HepG2 (cell line): Measurements from ENCODE around the gene GARIN1A. TPM values are rescaled to one million over a fixed set of nuclear protein-coding genes. Genes with fewer than 3 reads are reported as not detected.

Source experiments
- ATAC-seq: fragments of 200-7000 bp; cut with Tn5 transposase; 3 replicates; pipeline ENCODE4 v1.9.1; 2020; ENCODE audit warnings: mild to moderate bottlenecking, moderate library complexity
- BruUV-seq: library from RNA; stranded (reverse); fragments of 400-500 nt; replicated peaks from 2 replicates; lab custom pipeline; 2021; lab: Mats Ljungman, UMichigan
- CTCF ChIA-PET: fragments of 300-600 bp; formaldehyde crosslinking; extraction: SDS; loops from one replicate; lab custom pipeline; 2021; ENCODE audit warnings: low total read pairs, inconsistent platforms, low intra/inter-chr PET ratio; lab: Yijun Ruan, JAX
- POLR2A ChIA-PET: fragments of 350-600 bp; sonication (Branson Sonifier 250); formaldehyde crosslinking; loops from one replicate; lab custom pipeline; 2020; ENCODE audit warnings: antibody characterized with exemption, inconsistent platforms; lab: Yijun Ruan, JAX
- DNase-seq: peaks from one replicate; pipeline ENCODE4 v3.0.0-alpha.2; 2015; ENCODE audit warnings: low spot score
- FAIRE-seq: peaks from 3 replicates; lab custom pipeline; 2011; peaks lifted over from hg19 to GRCh38; lab: Jason Lieb, UNC
- H2AFZ ChIP-seq: one replicate; pipeline ENCODE4 v1.6.1; 2011; ENCODE audit warnings: low read length, inconsistent platforms
- H3K27ac ChIP-seq: fragments of 300-600 bp; 3 replicates; pipeline ENCODE4 v1.8.0; 2011; ENCODE audit warnings: mixed run types, mild to moderate bottlenecking, mixed read lengths, low read length, inconsistent platforms; ENCODE audit not compliant: insufficient read depth; ENCODE audit errors: extremely low read length
- H3K27me3 ChIP-seq, 2 experiments: fragments of 200-600 bp in 1 of 2; 2 replicates in 1 of 2; 3 replicates in 1 of 2; pipeline versions ENCODE4 v1.6.0 to v1.8.0; 2011; ENCODE audit warnings: low read length in 2 of 2, mild to moderate bottlenecking in 2 of 2, moderate library complexity in 2 of 2, inconsistent platforms in 1 of 2; ENCODE audit not compliant: insufficient read depth in 2 of 2, control insufficient read depth in 1 of 2
- H3K36me3 ChIP-seq, 2 experiments: fragments of 200-600 bp in 1 of 2; replicated peaks in 1 of 2; 2 replicates in 1 of 2; 3 replicates in 1 of 2; pipeline versions ENCODE4 v1.5.1 to v1.8.0; 2011; ENCODE audit warnings: low read length in 2 of 2, inconsistent platforms in 1 of 2; ENCODE audit not compliant: insufficient read depth in 2 of 2, control insufficient read depth in 1 of 2
- H3K4me1 ChIP-seq: 2 replicates; pipeline ENCODE4 v1.5.1; 2012; ENCODE audit warnings: low read length, inconsistent platforms; ENCODE audit not compliant: insufficient read depth
- H3K4me2 ChIP-seq: 2 replicates; pipeline ENCODE4 v1.6.0; 2011; ENCODE audit warnings: low read depth, low read length, inconsistent platforms
- H3K4me3 ChIP-seq, 3 experiments: fragments of 200-600 bp in 1 of 3; sonication (generic), shearing (Covaris generic) in 1 of 3; replicated peaks in 1 of 3; 2 replicates each; pipeline ENCODE4 v1.5.1; 2011 to 2016; ENCODE audit warnings: low read length in 3 of 3, inconsistent platforms in 2 of 3, low read depth in 2 of 3, mild to moderate bottlenecking in 2 of 3, control low read depth in 1 of 3, mixed read lengths in 1 of 3; ENCODE audit not compliant: insufficient read depth in 1 of 3
- H3K79me2 ChIP-seq: one replicate; pipeline ENCODE4 v1.6.1; 2011; ENCODE audit warnings: low read length, inconsistent platforms; ENCODE audit not compliant: insufficient read depth
- H3K9ac ChIP-seq: 2 replicates; pipeline ENCODE4 v1.6.0; 2011; ENCODE audit warnings: mild to moderate bottlenecking, low read depth, low read length, inconsistent platforms; ENCODE audit not compliant: insufficient read depth
- H3K9me3 ChIP-seq: 2 replicates; pipeline ENCODE4 v1.5.1; 2012; ENCODE audit warnings: mild to moderate bottlenecking, low read length
- H4K20me1 ChIP-seq: 2 replicates; pipeline ENCODE4 v1.6.0; 2011; ENCODE audit warnings: inconsistent platforms, mild to moderate bottlenecking, low read length, moderate library complexity; ENCODE audit not compliant: insufficient read depth
- CHD2 ChIP-seq: IDR thresholded peaks from 2 replicates; pipeline ENCODE4 v1.6.1; 2011; ENCODE audit warnings: low read depth, low read length, improper control_type of control experiment
- EZH2 ChIP-seq: conservative IDR thresholded peaks from 2 replicates; pipeline ENCODE4 v1.6.1; 2012; ENCODE audit warnings: mild to moderate bottlenecking, low read depth, low read length, moderate library complexity
- GZF1 ChIP-seq: sonication (generic); formaldehyde crosslinking; IDR thresholded peaks from 2 replicates; pipeline ENCODE4 v1.5.1; 2020; ENCODE audit warnings: mild to moderate bottlenecking, missing genetic modification reagents
- HNRNPK ChIP-seq: fragments of 200-400 bp; formaldehyde crosslinking; IDR thresholded peaks from 2 replicates; pipeline ENCODE4 v1.6.1; 2018; ENCODE audit warnings: low read length, low read depth, moderate library complexity, mild to moderate bottlenecking; ENCODE audit not compliant: poor library complexity, severe bottlenecking
- IRF2 ChIP-seq: IDR thresholded peaks from 2 replicates; pipeline ENCODE4 v1.6.1; 2018; ENCODE audit warnings: missing genetic modification reagents, missing compliant biosample characterization
- KAT7 ChIP-seq: IDR thresholded peaks from 2 replicates; pipeline ENCODE4 v1.6.1; 2018; ENCODE audit warnings: borderline replicate concordance, missing compliant biosample characterization
- MAFK ChIP-seq, 2 experiments: IDR thresholded peaks in 1 of 2; conservative IDR thresholded peaks in 1 of 2; 2 replicates each; pipeline ENCODE4 v1.6.1; 2011; ENCODE audit warnings: improper control_type of control experiment in 2 of 2, low read length in 2 of 2
- RFX5 ChIP-seq: IDR thresholded peaks from 2 replicates; pipeline ENCODE4 v1.6.1; 2011; ENCODE audit warnings: low read depth, low read length, improper control_type of control experiment
- SOX13 ChIP-seq, 3 experiments: fragments of 450-650 bp in 1 of 3; sonication (generic) in 1 of 3; formaldehyde crosslinking in 1 of 3; IDR thresholded peaks in 2 of 3; conservative IDR thresholded peaks in 1 of 3; 2 replicates each; pipeline versions ENCODE4 v1.5.0 to v1.6.1; 2016 to 2020; ENCODE audit warnings: antibody characterized with exemption in 1 of 3, mild to moderate bottlenecking in 1 of 3, missing compliant biosample characterization in 1 of 3, missing genetic modification reagents in 1 of 3, moderate library complexity in 1 of 3
- TAF15 ChIP-seq: fragments of 200-400 bp; formaldehyde crosslinking; IDR thresholded peaks from one replicate; pipeline ENCODE4 v1.6.1; 2018; ENCODE audit warnings: mild to moderate bottlenecking, low read depth, low read length; ENCODE audit not compliant: poor library complexity, severe bottlenecking
- TCF7 ChIP-seq: sonication (generic); IDR thresholded peaks from 2 replicates; pipeline ENCODE4 v1.6.1; 2016; ENCODE audit warnings: antibody characterized with exemption, low read depth
- ZIK1 ChIP-seq: sonication (generic); formaldehyde crosslinking; IDR thresholded peaks from 2 replicates; pipeline ENCODE4 v1.5.0; 2020; ENCODE audit warnings: mild to moderate bottlenecking, low read depth, missing genetic modification reagents, borderline replicate concordance
- ZNF468 ChIP-seq: sonication (generic); formaldehyde crosslinking; IDR thresholded peaks from 2 replicates; pipeline ENCODE4 v1.8.0; 2022; ENCODE audit warnings: mild to moderate bottlenecking, moderate library complexity, missing genetic modification reagents
- WGBS: methylation state at CpG from one replicate; pipeline ENCODE4 v1.1.6; 2017; ENCODE audit warnings: low lambda C conversion rate; 5-methylcytosine and 5-hydroxymethylcytosine counted together
- in situ Hi-C: cut with HindIII; loops from 2 replicates; pipeline ENCODE4 v1.10.0; 2017; ENCODE audit warnings: low pct_unique_long_range_greater_than_20kb; ENCODE audit not compliant: extremely low pct_ligation_motif_present
- intact Hi-C: fragments of 100-400 bp; cut with micrococcal nuclease; formaldehyde crosslinking; loops from one replicate; pipeline ENCODE4 v1.10.0; 2022; ENCODE audit not compliant: unreplicated experiment
- polyA plus RNA-seq, 8 experiments: library from polyadenylated mRNA; depleted of rRNA in 3 of 8; stranded (reverse) in 7 of 8; unstranded in 1 of 8; fragments of >200 nt; fragmentation: Illumina TruSeq in 4 of 8; extraction: Trizol in 4 of 8; gene quantifications; 2 replicates each; pipeline versions ENCODE4 v1.2.1 to v1.2.3, GENCODE V29; 2011 to 2016; ENCODE audit warnings: low read depth in 4 of 8, missing spikeins in 1 of 8, mixed read lengths in 1 of 8; ENCODE audit not compliant: insufficient read depth in 1 of 8
- total RNA-seq, 5 experiments: library from RNA; depleted of rRNA; stranded (reverse); fragments of >200 nt; fragmentation: Illumina TruSeq; extraction: Trizol; gene quantifications; 2 replicates each; pipeline ENCODE4 v1.2.3, GENCODE V29; 2016; ENCODE audit warnings: low read depth in 1 of 5
- TF ChIP-seq, protein P1 (sequence below): sonication (generic); formaldehyde crosslinking; IDR thresholded peaks from 2 replicates; pipeline ENCODE4 v1.8.1; 2022; ENCODE audit warnings: mild to moderate bottlenecking, missing genetic modification reagents
- TF ChIP-seq, protein P2 (sequence below): sonication (generic); formaldehyde crosslinking; IDR thresholded peaks from 2 replicates; pipeline ENCODE4 v1.9.0; 2021; ENCODE audit warnings: missing genetic modification reagents, mild to moderate bottlenecking, borderline replicate concordance

GARIN1A gene
- total and polyA plus RNA-seq, 2 of the 13 experiments (the other 11 are each of a cell fraction or from before 2014, with no cell fraction given) = 0.12 TPM; not detected in 1

DNA sequence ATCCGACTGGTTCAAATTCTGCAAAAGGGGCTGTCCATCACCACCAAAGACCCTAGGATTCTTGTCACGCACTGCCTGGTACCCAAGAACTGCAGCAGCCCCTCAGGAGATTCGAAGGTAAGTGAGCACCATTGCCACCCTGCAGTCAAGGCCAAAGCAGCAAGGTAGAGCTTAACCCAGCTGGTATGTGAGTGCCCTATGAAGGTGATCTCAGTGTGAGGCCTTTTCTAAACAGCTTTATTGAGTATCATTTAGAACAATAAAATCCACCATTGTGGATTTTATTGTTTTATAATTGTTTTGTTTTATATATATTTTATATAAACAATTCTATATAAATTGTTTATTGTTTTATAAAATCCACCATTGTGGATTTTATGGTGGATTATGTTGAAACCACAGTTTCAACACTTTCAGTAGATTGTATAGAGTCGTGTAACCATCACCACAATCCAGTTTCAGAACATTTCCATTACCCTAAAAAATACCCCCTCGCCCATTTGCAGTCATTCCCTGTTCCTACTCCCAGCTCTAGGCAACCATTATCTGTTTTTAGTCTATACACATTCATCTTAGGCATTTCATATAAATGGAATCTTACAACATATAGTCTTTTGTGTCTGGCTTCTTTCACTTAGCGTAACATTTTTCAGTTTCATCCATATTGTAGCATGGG, 47.0 kb downstream of the GARIN1A start:
- POLR2A ChIA-PET = no interaction called here
- Histone ChIP-seq H3K27ac (no peak overlapping the region), H4K20me1 (no peaks in the 10 kb centered on the region), H3K9me3 (no peaks in the 10 kb centered on the region), H3K36me3 (no peaks in the 10 kb centered on the region), H3K79me2 (no peaks in the 10 kb centered on the region), H3K4me2 (no peak overlapping the region), H2AFZ (no peak overlapping the region), H3K4me3 (no peak overlapping the region), H3K4me1 (no peaks in the 10 kb centered on the region), H3K27me3 (peaks cover 0 to 11% of the 10 kb centered on the region in 2 experiments; a peak in 2 of 5 replicates), H3K9ac (no peak overlapping the region)
- CTCF ChIA-PET = no interaction called here
- no TSS peak for BruUV-seq
- FAIRE-seq (no peak), ATAC-seq (no peak), DNase-seq (no peak)
- in situ Hi-C loops = no loop called here
- 21% methylated on average over 5 of the region's 6 CpGs for WGBS
- TF ChIP-seq IRF2 (CRISPR knock-in tag) (no peak), KAT7 (CRISPR knock-in tag) (no peak), ZNF468 (CRISPR knock-in tag) (no peak), ZIK1 (no peak), HNRNPK (no peak), CHD2 (no peak)
- intact Hi-C loops = no loop called here

DNA sequence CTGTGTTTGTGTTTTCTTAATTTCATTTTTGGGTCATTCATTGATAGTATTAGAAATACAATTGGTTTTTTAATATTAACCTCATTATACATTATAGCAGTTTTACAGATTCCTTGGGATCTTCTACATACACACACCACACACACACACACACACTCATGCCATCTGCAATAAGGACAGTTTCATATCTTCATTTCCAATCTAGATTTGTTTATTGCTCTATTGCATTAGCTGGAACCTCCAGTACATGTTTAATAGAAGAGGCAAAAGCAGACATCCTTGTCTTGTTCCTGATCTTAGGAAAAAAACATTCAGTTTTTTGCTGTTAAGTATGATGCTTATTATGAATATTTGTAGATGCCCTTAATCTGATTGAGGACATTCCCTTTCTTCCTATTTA, 49.3 kb downstream of the GARIN1A start:
- no peak for ATAC-seq
- Histone ChIP-seq H3K4me3 (no peak overlapping the region), H3K27ac (no peak overlapping the region), H3K27me3 (peaks cover 0 to 8% of the 10 kb centered on the region in 2 experiments; a peak in 2 of 5 replicates), H4K20me1 (no peaks in the 10 kb centered on the region), H2AFZ (no peak overlapping the region), H3K9me3 (no peaks in the 10 kb centered on the region), H3K36me3 (no peaks in the 10 kb centered on the region), H3K4me2 (no peak overlapping the region), H3K9ac (no peak overlapping the region), H3K4me1 (no peaks in the 10 kb centered on the region), H3K79me2 (no peaks in the 10 kb centered on the region)
- no peak for DNase-seq
- ChIA-PET CTCF (no interaction called here), POLR2A (no interaction called here)
- FAIRE-seq = no peak
- in situ Hi-C loops (no loop called here), intact Hi-C loops (no loop called here)
- BruUV-seq = no TSS peak
- TF ChIP-seq GZF1 = no peak
- TF ChIP-seq TCF7 = no peak
- TF ChIP-seq EZH2 = no peak
- no peak for TF ChIP-seq RFX5
- TF ChIP-seq SOX13 (IDR thresholded peaks at IDR 0.05) = no peak
- TF ChIP-seq SOX13 (CRISPR knock-in tag; conservative IDR thresholded peaks at IDR 0.05 in 1 of 2, IDR thresholded peaks at IDR 0.05 in 1 of 2) = no peak
- TF ChIP-seq MAFK (conservative IDR thresholded peaks at IDR 0.05 in 1 of 2, IDR thresholded peaks at IDR 0.05 in 1 of 2; ENCODE audit: low read length in 2 of 2) = no peak
- TF ChIP-seq, protein P1, sequence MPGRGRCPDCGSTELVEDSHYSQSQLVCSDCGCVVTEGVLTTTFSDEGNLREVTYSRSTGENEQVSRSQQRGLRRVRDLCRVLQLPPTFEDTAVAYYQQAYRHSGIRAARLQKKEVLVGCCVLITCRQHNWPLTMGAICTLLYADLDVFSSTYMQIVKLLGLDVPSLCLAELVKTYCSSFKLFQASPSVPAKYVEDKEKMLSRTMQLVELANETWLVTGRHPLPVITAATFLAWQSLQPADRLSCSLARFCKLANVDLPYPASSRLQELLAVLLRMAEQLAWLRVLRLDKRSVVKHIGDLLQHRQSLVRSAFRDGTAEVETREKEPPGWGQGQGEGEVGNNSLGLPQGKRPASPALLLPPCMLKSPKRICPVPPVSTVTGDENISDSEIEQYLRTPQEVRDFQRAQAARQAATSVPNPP (CRISPR knock-in tag) = no peak
- TF ChIP-seq TAF15 = no peak
- TF ChIP-seq, protein P2, sequence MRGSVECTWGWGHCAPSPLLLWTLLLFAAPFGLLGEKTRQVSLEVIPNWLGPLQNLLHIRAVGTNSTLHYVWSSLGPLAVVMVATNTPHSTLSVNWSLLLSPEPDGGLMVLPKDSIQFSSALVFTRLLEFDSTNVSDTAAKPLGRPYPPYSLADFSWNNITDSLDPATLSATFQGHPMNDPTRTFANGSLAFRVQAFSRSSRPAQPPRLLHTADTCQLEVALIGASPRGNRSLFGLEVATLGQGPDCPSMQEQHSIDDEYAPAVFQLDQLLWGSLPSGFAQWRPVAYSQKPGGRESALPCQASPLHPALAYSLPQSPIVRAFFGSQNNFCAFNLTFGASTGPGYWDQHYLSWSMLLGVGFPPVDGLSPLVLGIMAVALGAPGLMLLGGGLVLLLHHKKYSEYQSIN (CRISPR knock-in tag) = no peak
